PC-3 (cell line): Measurements from ENCODE around the gene AFF1. TPM values are rescaled to one million over a fixed set of nuclear protein-coding genes. Genes with fewer than 3 reads are reported as not detected.

ENCODE experiments used
- ATAC-seq: fragments of 200-7000 bp; cut with Tn5 transposase; 2 replicates; pipeline ENCODE4 v1.9.1; 2020; ENCODE audit warnings: mild to moderate bottlenecking, moderate library complexity
- BruUV-seq: library from RNA; stranded (reverse); fragments of 400-500 nt; replicated peaks from 2 replicates; lab custom pipeline; 2021; lab: Mats Ljungman, UMichigan
- CTCF ChIA-PET: fragments of 300-600 bp; sonication (Branson Sonifier 250); formaldehyde crosslinking; loops from one replicate; lab custom pipeline; 2022; ENCODE audit warnings: antibody characterized with exemption; lab: Charles Lee
- POLR2A ChIA-PET: fragments of 300-600 bp; sonication (Branson Sonifier 250); formaldehyde crosslinking; loops from one replicate; lab custom pipeline; 2022; ENCODE audit warnings: antibody characterized with exemption; ENCODE audit not compliant: unreplicated experiment; lab: Charles Lee
- DNase-seq: peaks from one replicate; pipeline ENCODE4 v3.0.0-alpha.2; 2015
- H2AFZ ChIP-seq: fragments of 300-600 bp; sonication (generic); 2 replicates; pipeline ENCODE4 v1.6.0; 2016; ENCODE audit warnings: antibody characterized with exemption, low read length
- H3F3A ChIP-seq: fragments of 300-600 bp; sonication (generic); one replicate; pipeline ENCODE4 v1.6.0; 2017; ENCODE audit warnings: antibody characterized with exemption, low read length, control low read depth, mild to moderate bottlenecking; ENCODE audit not compliant: unreplicated experiment
- H3K27ac ChIP-seq: fragments of 300-600 bp; sonication (generic); 2 replicates; pipeline ENCODE4 v1.5.1; 2016; ENCODE audit warnings: mild to moderate bottlenecking, low read length
- H3K27me3 ChIP-seq: fragments of 300-600 bp; sonication (generic); 2 replicates; pipeline ENCODE4 v1.6.1; 2016; ENCODE audit warnings: low read length, mixed read lengths
- H3K36me3 ChIP-seq: fragments of 300-600 bp; sonication (generic); 2 replicates; pipeline ENCODE4 v1.6.1; 2016; ENCODE audit warnings: low read depth, mixed run types, low read length, mixed read lengths
- H3K4me1 ChIP-seq: fragments of 300-600 bp; sonication (generic); 2 replicates; pipeline ENCODE4 v1.5.1; 2016; ENCODE audit warnings: low read length; ENCODE audit not compliant: insufficient read depth
- H3K4me2 ChIP-seq: fragments of 300-600 bp; sonication (generic); 2 replicates; pipeline ENCODE4 v1.6.0; 2016; ENCODE audit warnings: low read length
- H3K4me3 ChIP-seq: fragments of 300-600 bp; sonication (generic); 2 replicates; pipeline ENCODE4 v1.5.1; 2016; ENCODE audit warnings: mild to moderate bottlenecking, low read length, mixed read lengths
- H3K79me2 ChIP-seq: fragments of 300-600 bp; sonication (generic); 2 replicates; pipeline ENCODE4 v1.6.1; 2017; ENCODE audit warnings: low read length, mixed read lengths
- H3K9ac ChIP-seq: fragments of 300-600 bp; sonication (generic); 2 replicates; pipeline ENCODE4 v1.6.0; 2016; ENCODE audit warnings: mild to moderate bottlenecking, low read length
- H3K9me2 ChIP-seq: fragments of 300-600 bp; sonication (generic); replicated peaks from 2 replicates; pipeline ENCODE4 v1.6.1; 2016; ENCODE audit warnings: mixed run types, low read length, mixed read lengths
- H3K9me3 ChIP-seq: fragments of 300-600 bp; sonication (generic); 2 replicates; pipeline ENCODE4 v1.6.1; 2016; ENCODE audit warnings: low read length, mixed read lengths
- H4K20me1 ChIP-seq: fragments of 300-600 bp; sonication (generic); 2 replicates; pipeline ENCODE4 v1.6.1; 2016; ENCODE audit warnings: low read length, mixed read lengths
- CTCF ChIP-seq: fragments of 300-600 bp; sonication (generic); conservative IDR thresholded peaks from 2 replicates; pipeline ENCODE4 v1.5.1; 2017; ENCODE audit warnings: antibody characterized with exemption, low read depth, mild to moderate bottlenecking, low read length
- EZH2 ChIP-seq: fragments of 300-600 bp; sonication (generic); IDR thresholded peaks from one replicate; pipeline ENCODE4 v1.6.1; 2017; ENCODE audit warnings: antibody characterized with exemption, mild to moderate bottlenecking, low read length; ENCODE audit not compliant: unreplicated experiment
- EZH2phosphoT487 ChIP-seq: fragments of 300-600 bp; sonication (generic); IDR thresholded peaks from 2 replicates; pipeline ENCODE4 v1.6.1; 2018; ENCODE audit warnings: mild to moderate bottlenecking, antibody characterized with exemption, low read length, borderline replicate concordance
- intact Hi-C: fragments of 100-400 bp; cut with micrococcal nuclease; formaldehyde crosslinking; loops from 2 replicates; pipeline ENCODE4 v1.9.0; 2023
- total RNA-seq: library from RNA; depleted of rRNA; stranded (reverse); fragments of >200 nt; gene quantifications from 2 replicates; pipeline ENCODE4 v1.2.3, GENCODE V29; 2014

Gene AFF1
- total RNA-seq, 1 experiment from 2014 or later: 8.1 TPM

- H4K20me1 ChIP-seq: no peaks in the 10 kb centered on the region
- no TSS peak for BruUV-seq
- H3K9me3 ChIP-seq: no peaks in the 10 kb centered on the region
- ChIA-PET POLR2A (interaction anchor here (0.6 kb wide), 1 partner anchor 59 kb away, joined by 3 read pairs; no protein-coding TSS in a partner anchor), CTCF (no interaction called here)
- H3K9ac ChIP-seq: no peak overlapping the region
- peaks cover 5% of the 10 kb centered on the region for H3K4me1 ChIP-seq
- no peak overlapping the region for H3K27ac ChIP-seq
- H3K79me2 ChIP-seq: peaks cover 16% of the 10 kb centered on the region
- no peaks in the 10 kb centered on the region for H3K36me3 ChIP-seq
- no peak overlapping the region for H3K4me3 ChIP-seq
- H3F3A ChIP-seq: no peaks in the 10 kb centered on the region
- H2AFZ ChIP-seq: no peak overlapping the region
- no peaks in the 10 kb centered on the region for H3K9me2 ChIP-seq
- no peaks in the 10 kb centered on the region for H3K27me3 ChIP-seq
- intact Hi-C loops: no loop called here
- ATAC-seq (no peak), DNase-seq (no peak)
- no peak overlapping the region for H3K4me2 ChIP-seq
- TF ChIP-seq EZH2 (no peak), EZH2phosphoT487 (no peak), CTCF (no peak)
Observed at GRCh38 chr4:86947501-86948120, 12.8 kb downstream of the AFF1 start.

- Histone ChIP-seq H3K4me2 (no peak overlapping the region), H3K79me2 (peaks cover 9% of the 10 kb centered on the region), H3F3A (no peaks in the 10 kb centered on the region), H3K27me3 (no peaks in the 10 kb centered on the region), H2AFZ (no peak overlapping the region), H4K20me1 (no peaks in the 10 kb centered on the region), H3K4me1 (no peaks in the 10 kb centered on the region), H3K36me3 (no peaks in the 10 kb centered on the region), H3K27ac (no peak overlapping the region), H3K4me3 (no peak overlapping the region), H3K9me3 (no peaks in the 10 kb centered on the region), H3K9me2 (no peaks in the 10 kb centered on the region), H3K9ac (no peak overlapping the region)
- CTCF ChIA-PET: interaction anchor here (0.6 kb wide), 1 partner anchor 58 kb away, joined by 3 read pairs; no protein-coding TSS in a partner anchor
- DNase-seq: no peak
- intact Hi-C loops: no loop called here
- no TSS peak for BruUV-seq
- ATAC-seq: no peak
- TF ChIP-seq EZH2: no peak
- TF ChIP-seq EZH2phosphoT487: no peak
- no peak for TF ChIP-seq CTCF
- POLR2A ChIA-PET: no interaction called here
Observed at GRCh38 chr4:86948276-86948675, 13.5 kb downstream of the AFF1 start.

GRCh38 chr4:86950831-86951525 is 16.2 kb downstream of the AFF1 start:
- no peaks in the 10 kb centered on the region for H3K9me2 ChIP-seq
- no peak for ATAC-seq
- no peaks in the 10 kb centered on the region for H3F3A ChIP-seq
- ChIA-PET POLR2A (no interaction called here), CTCF (no interaction called here)
- no peaks in the 10 kb centered on the region for H4K20me1 ChIP-seq
- H3K27ac ChIP-seq: no peak overlapping the region
- TF ChIP-seq EZH2phosphoT487 (no peak), CTCF (no peak), EZH2 (no peak)
- H3K79me2 ChIP-seq: no peaks in the 10 kb centered on the region
- no TSS peak for BruUV-seq
- no peaks in the 10 kb centered on the region for H3K27me3 ChIP-seq
- no peaks in the 10 kb centered on the region for H3K9me3 ChIP-seq
- H3K9ac ChIP-seq: no peak overlapping the region
- peaks cover 5% of the 10 kb centered on the region; the same call in 1 of the 2 replicates for H3K4me1 ChIP-seq
- no peak for DNase-seq
- no peak overlapping the region for H3K4me2 ChIP-seq
- H3K4me3 ChIP-seq: no peak overlapping the region
- no peak overlapping the region for H2AFZ ChIP-seq
- intact Hi-C loops: no loop called here
- no peaks in the 10 kb centered on the region for H3K36me3 ChIP-seq
